ENCODE measurements around the gene CRACDL.

The CRACDL gene

DNA sequence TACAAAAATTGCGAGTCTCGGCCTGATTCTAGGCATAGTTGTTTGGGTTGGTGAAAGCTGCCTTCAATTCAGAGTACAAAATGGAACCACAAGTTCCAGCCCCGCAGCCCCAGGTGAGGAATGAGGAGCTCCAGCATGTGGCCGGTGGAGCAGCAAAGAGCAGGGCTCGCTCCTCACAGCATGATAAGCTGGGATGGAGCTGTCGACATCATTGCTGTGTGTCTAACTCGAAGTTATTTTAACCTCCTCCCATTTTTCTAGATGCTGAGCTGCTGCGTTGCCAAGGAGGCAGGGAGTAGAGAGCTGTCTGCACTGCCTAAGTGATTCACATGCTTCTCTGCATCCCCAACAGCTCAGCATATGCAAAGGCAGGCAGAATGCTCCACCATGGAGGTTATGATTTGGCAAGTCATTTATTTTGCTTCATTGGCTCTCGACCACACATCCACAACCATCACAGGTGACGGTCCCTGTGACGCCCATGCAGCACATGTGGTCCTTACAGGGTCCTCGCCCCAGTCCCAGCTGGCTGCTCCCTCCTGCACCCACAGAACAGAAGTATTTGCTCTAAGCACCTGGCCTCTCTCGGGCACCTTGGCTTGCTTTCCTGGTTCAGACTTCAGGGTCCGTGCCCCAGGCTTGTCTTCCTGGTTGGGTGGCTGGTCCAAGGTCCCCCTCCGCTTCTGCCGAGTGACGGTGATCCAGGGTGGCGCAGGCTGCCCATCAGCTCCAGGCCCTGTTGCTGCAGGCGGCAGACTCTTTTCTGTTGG lies 139.1 kb downstream of the CRACDL start:
- no peak overlapping the region for H3K27ac ChIP-seq (ENCODE audit: low read depth, low read length)
- no peak overlapping the region for H3K9ac ChIP-seq (ENCODE audit: low read depth, low read length)
- no peak overlapping the region for H3K4me3 ChIP-seq (ENCODE audit: low read depth, low read length)
- no peaks in the 10 kb centered on the region for H3K9me3 ChIP-seq (ENCODE audit: control insufficient read depth, insufficient read depth, low read length)
- H3K4me1 ChIP-seq (ENCODE audit: control insufficient read depth, insufficient read depth, low read length), result no peaks in the 10 kb centered on the region
- H3K36me3 ChIP-seq (ENCODE audit: control insufficient read depth, insufficient read depth, low read length), result no peaks in the 10 kb centered on the region
- no peaks in the 10 kb centered on the region for H3K27me3 ChIP-seq (ENCODE audit: control insufficient read depth, insufficient read depth, low read length)

- Histone ChIP-seq H3K4me3 (ENCODE audit: low read depth, low read length) (no peak overlapping the region), H3K27me3 (ENCODE audit: control insufficient read depth, insufficient read depth, low read length) (no peaks in the 10 kb centered on the region), H3K9ac (ENCODE audit: low read depth, low read length) (no peak overlapping the region), H3K9me3 (ENCODE audit: control insufficient read depth, insufficient read depth, low read length) (no peaks in the 10 kb centered on the region), H3K27ac (ENCODE audit: low read depth, low read length) (no peak overlapping the region), H3K4me1 (ENCODE audit: control insufficient read depth, insufficient read depth, low read length) (no peaks in the 10 kb centered on the region), H3K36me3 (ENCODE audit: control insufficient read depth, insufficient read depth, low read length) (no peaks in the 10 kb centered on the region)
Measured at GRCh38 chr2:98795891-98796676, 139.9 kb downstream of the CRACDL start.

DNA sequence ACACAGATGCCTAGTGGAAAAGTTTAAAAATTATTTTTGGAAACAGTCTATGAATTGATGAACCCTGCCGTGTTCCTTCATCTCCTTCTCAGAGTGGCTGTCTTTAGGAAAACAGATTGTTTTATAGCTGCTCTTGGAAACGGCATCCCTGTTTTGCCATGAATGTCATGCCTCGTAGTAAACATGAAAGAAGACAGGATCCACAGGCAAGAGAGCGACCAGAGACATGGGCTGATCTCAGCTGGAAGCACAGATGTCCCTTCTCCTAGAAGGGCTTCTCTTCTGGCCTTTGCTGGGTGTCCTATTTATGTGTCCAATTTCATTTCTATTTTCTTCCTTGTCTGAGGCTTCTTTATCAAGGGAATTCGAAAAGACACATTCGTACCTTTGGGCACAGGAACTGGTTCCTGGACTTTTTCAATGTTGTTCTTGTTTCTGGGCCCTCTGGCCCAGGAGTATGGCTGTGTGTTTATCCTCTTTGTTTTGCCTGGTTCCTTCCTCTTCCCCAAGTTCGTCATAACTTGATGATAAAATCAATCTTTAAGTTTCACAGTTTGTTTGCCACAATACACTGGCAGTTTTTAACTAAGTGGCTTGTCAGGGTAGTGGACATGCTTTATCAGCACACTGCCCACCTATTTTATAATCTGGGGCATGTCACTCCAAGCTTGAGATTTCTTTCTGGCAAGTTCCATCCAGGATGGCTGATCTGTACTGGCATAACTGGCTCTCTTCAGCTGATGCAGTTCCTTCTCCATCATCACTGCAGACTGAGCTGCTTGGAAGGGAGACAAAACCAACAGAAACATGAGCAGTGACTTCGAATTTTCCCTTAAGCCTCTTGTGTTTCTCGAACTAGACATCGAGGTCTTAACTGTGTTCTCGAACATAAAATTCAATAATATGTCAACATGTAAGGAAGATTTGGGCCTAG lies 141.9 kb downstream of the CRACDL start:
- H3K9ac ChIP-seq (ENCODE audit: low read depth, low read length), result no peak overlapping the region
- no peak overlapping the region for H3K27ac ChIP-seq (ENCODE audit: low read depth, low read length)
- H3K4me3 ChIP-seq (ENCODE audit: low read depth, low read length), result no peak overlapping the region
- H3K4me1 ChIP-seq (ENCODE audit: control insufficient read depth, insufficient read depth, low read length), result no peaks in the 10 kb centered on the region
- H3K36me3 ChIP-seq (ENCODE audit: control insufficient read depth, insufficient read depth, low read length), result no peaks in the 10 kb centered on the region
- H3K9me3 ChIP-seq (ENCODE audit: control insufficient read depth, insufficient read depth, low read length), result no peaks in the 10 kb centered on the region
- H3K27me3 ChIP-seq (ENCODE audit: control insufficient read depth, insufficient read depth, low read length), result no peaks in the 10 kb centered on the region

DNA sequence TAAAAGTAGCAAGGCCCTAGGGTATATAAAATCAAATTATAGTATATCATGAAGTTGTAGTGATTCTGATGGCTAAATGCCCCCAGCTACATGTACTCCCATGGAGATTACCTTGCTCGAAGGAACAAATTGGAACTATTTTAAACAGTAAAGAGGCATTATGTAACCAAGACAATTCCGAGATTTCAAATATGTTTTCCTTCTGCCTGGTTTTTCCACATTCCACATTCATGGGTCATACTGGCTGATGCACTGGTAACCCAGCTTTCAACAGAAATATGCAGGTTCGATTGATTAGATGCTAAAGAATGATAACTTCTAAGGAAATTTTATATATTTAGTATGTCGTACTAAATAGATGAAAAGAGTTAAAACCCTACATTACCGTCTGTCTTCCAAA lies 142.8 kb downstream of the CRACDL start:
- H3K9ac ChIP-seq (ENCODE audit: low read depth, low read length), result no peak overlapping the region
- no peaks in the 10 kb centered on the region for H3K36me3 ChIP-seq (ENCODE audit: control insufficient read depth, insufficient read depth, low read length)
- H3K27me3 ChIP-seq (ENCODE audit: control insufficient read depth, insufficient read depth, low read length), result no peaks in the 10 kb centered on the region
- H3K9me3 ChIP-seq (ENCODE audit: control insufficient read depth, insufficient read depth, low read length), result no peaks in the 10 kb centered on the region
- no peak overlapping the region for H3K27ac ChIP-seq (ENCODE audit: low read depth, low read length)
- no peaks in the 10 kb centered on the region for H3K4me1 ChIP-seq (ENCODE audit: control insufficient read depth, insufficient read depth, low read length)
- H3K4me3 ChIP-seq (ENCODE audit: low read depth, low read length), result no peak overlapping the region

GRCh38 chr2:98790221-98790620 lies 145.8 kb downstream of the CRACDL start:
- Histone ChIP-seq H3K9me3 (ENCODE audit: control insufficient read depth, insufficient read depth, low read length) (no peaks in the 10 kb centered on the region), H3K4me3 (ENCODE audit: low read depth, low read length) (no peak overlapping the region), H3K27me3 (ENCODE audit: control insufficient read depth, insufficient read depth, low read length) (no peaks in the 10 kb centered on the region), H3K27ac (ENCODE audit: low read depth, low read length) (no peak overlapping the region), H3K4me1 (ENCODE audit: control insufficient read depth, insufficient read depth, low read length) (no peaks in the 10 kb centered on the region), H3K36me3 (ENCODE audit: control insufficient read depth, insufficient read depth, low read length) (no peaks in the 10 kb centered on the region), H3K9ac (ENCODE audit: low read depth, low read length) (no peak overlapping the region)

GRCh38 chr2:98787700-98788099 lies 148.3 kb downstream of the CRACDL start:
- Histone ChIP-seq H3K4me3 (ENCODE audit: low read depth, low read length) (no peak overlapping the region), H3K4me1 (ENCODE audit: control insufficient read depth, insufficient read depth, low read length) (no peaks in the 10 kb centered on the region), H3K27me3 (ENCODE audit: control insufficient read depth, insufficient read depth, low read length) (no peaks in the 10 kb centered on the region), H3K9ac (ENCODE audit: low read depth, low read length) (no peak overlapping the region), H3K9me3 (ENCODE audit: control insufficient read depth, insufficient read depth, low read length) (no peaks in the 10 kb centered on the region), H3K36me3 (ENCODE audit: control insufficient read depth, insufficient read depth, low read length) (no peaks in the 10 kb centered on the region), H3K27ac (ENCODE audit: low read depth, low read length) (no peak overlapping the region)

- no peak overlapping the region for H3K4me3 ChIP-seq (ENCODE audit: low read depth, low read length)
- H3K27ac ChIP-seq (ENCODE audit: low read depth, low read length), result no peak overlapping the region
- H3K9ac ChIP-seq (ENCODE audit: low read depth, low read length), result no peak overlapping the region
- peaks cover 9% of the 10 kb centered on the region for H3K9me3 ChIP-seq (ENCODE audit: control insufficient read depth, insufficient read depth, low read length)
- H3K36me3 ChIP-seq (ENCODE audit: control insufficient read depth, insufficient read depth, low read length), result no peaks in the 10 kb centered on the region
- H3K4me1 ChIP-seq (ENCODE audit: control insufficient read depth, insufficient read depth, low read length), result no peaks in the 10 kb centered on the region
- H3K27me3 ChIP-seq (ENCODE audit: control insufficient read depth, insufficient read depth, low read length), result no peaks in the 10 kb centered on the region
Measured at GRCh38 chr2:98786179-98786578, 149.8 kb downstream of the CRACDL start.

DNA sequence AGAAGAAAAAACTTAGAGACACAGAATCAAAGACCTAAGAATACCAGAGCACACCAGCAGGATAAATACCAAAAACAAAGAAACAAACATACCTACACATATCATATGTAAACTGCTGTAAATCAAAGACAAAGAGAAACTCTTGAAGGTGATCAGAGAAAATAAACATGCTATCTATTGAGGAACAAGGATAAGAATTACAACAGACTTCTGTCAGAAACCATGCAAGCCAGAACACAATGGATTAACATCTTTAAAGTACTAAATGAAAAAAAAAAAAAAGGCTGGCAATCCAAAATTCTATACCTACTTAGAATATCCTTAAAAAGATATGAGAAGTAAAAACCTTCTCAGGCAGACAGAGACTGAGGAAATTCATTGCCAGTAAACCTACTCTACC lies 153.5 kb downstream of the CRACDL start:
- no peaks in the 10 kb centered on the region for H3K4me1 ChIP-seq (ENCODE audit: control insufficient read depth, insufficient read depth, low read length)
- no peak overlapping the region for H3K4me3 ChIP-seq (ENCODE audit: low read depth, low read length)
- H3K27me3 ChIP-seq (ENCODE audit: control insufficient read depth, insufficient read depth, low read length), result no peaks in the 10 kb centered on the region
- no peak overlapping the region for H3K27ac ChIP-seq (ENCODE audit: low read depth, low read length)
- no peaks in the 10 kb centered on the region for H3K36me3 ChIP-seq (ENCODE audit: control insufficient read depth, insufficient read depth, low read length)
- peaks cover 9% of the 10 kb centered on the region for H3K9me3 ChIP-seq (ENCODE audit: control insufficient read depth, insufficient read depth, low read length)
- no peak overlapping the region for H3K9ac ChIP-seq (ENCODE audit: low read depth, low read length)

GRCh38 chr2:98781822-98782221 lies 154.2 kb downstream of the CRACDL start:
- H3K4me3 ChIP-seq (ENCODE audit: low read depth, low read length), result no peak overlapping the region
- no peak overlapping the region for H3K9ac ChIP-seq (ENCODE audit: low read depth, low read length)
- H3K9me3 ChIP-seq (ENCODE audit: control insufficient read depth, insufficient read depth, low read length), result peaks cover 9% of the 10 kb centered on the region
- H3K36me3 ChIP-seq (ENCODE audit: control insufficient read depth, insufficient read depth, low read length), result no peaks in the 10 kb centered on the region
- no peaks in the 10 kb centered on the region for H3K27me3 ChIP-seq (ENCODE audit: control insufficient read depth, insufficient read depth, low read length)
- H3K4me1 ChIP-seq (ENCODE audit: control insufficient read depth, insufficient read depth, low read length), result no peaks in the 10 kb centered on the region
- H3K27ac ChIP-seq (ENCODE audit: low read depth, low read length), result no peak overlapping the region

GRCh38 chr2:98778741-98779483 lies 157.1 kb downstream of the CRACDL start:
- H3K4me3 ChIP-seq (ENCODE audit: low read depth, low read length), result no peak overlapping the region
- H3K36me3 ChIP-seq (ENCODE audit: control insufficient read depth, insufficient read depth, low read length), result no peaks in the 10 kb centered on the region
- peaks cover 3% of the 10 kb centered on the region; the same call in 1 of the 2 replicates for H3K4me1 ChIP-seq (ENCODE audit: control insufficient read depth, insufficient read depth, low read length)
- H3K9me3 ChIP-seq (ENCODE audit: control insufficient read depth, insufficient read depth, low read length), result peaks cover 9% of the 10 kb centered on the region
- H3K27me3 ChIP-seq (ENCODE audit: control insufficient read depth, insufficient read depth, low read length), result no peaks in the 10 kb centered on the region
- H3K9ac ChIP-seq (ENCODE audit: low read depth, low read length), result no peak overlapping the region
- no peak overlapping the region for H3K27ac ChIP-seq (ENCODE audit: low read depth, low read length)
